DND-41 (cell line): ENCODE measurements around the gene UBAP2.

Experiments used
- ATAC-seq: fragments of 200-7000 bp; cut with Tn5 transposase; 3 replicates; pipeline ENCODE4 v1.9.1; 2021; ENCODE audit warnings: low read depth; ENCODE audit not compliant: insufficient read depth
- DNase-seq: peaks from one replicate; pipeline ENCODE4 v3.0.0-alpha.2; 2020
- H2AFZ ChIP-seq: 2 replicates; pipeline ENCODE4 v1.6.0; 2012; ENCODE audit warnings: low read depth, low read length
- H3K27ac ChIP-seq: 2 replicates; pipeline ENCODE4 v1.5.1; 2012; ENCODE audit warnings: low read length, inconsistent platforms
- H3K27me3 ChIP-seq: fragments of 200-600 bp; sonication (generic); 2 replicates; pipeline ENCODE4 v1.6.0; 2012; ENCODE audit warnings: low read length, mild to moderate bottlenecking, inconsistent platforms; ENCODE audit not compliant: insufficient read depth, poor library complexity
- H3K36me3 ChIP-seq: 2 replicates; pipeline ENCODE4 v1.5.1; 2012; ENCODE audit warnings: low read length, inconsistent platforms; ENCODE audit not compliant: insufficient read depth
- H3K4me1 ChIP-seq: 2 replicates; pipeline ENCODE4 v1.5.1; 2012; ENCODE audit warnings: mild to moderate bottlenecking, low read length; ENCODE audit not compliant: insufficient read depth
- H3K4me2 ChIP-seq: 2 replicates; pipeline ENCODE4 v1.6.0; 2012; ENCODE audit warnings: mild to moderate bottlenecking, moderate library complexity, low read length, inconsistent platforms; ENCODE audit not compliant: insufficient read depth
- H3K4me3 ChIP-seq, 2 experiments: fragments of 200-600 bp in 1 of 2; shearing (Covaris generic) in 1 of 2; 2 replicates each; pipeline ENCODE4 v1.5.1; 2012 to 2016; ENCODE audit warnings: inconsistent platforms in 2 of 2, low read length in 2 of 2, mild to moderate bottlenecking in 2 of 2, low read depth in 1 of 2, moderate library complexity in 1 of 2
- H3K79me2 ChIP-seq: 2 replicates; pipeline ENCODE4 v1.6.0; 2012; ENCODE audit warnings: low read length, inconsistent platforms; ENCODE audit not compliant: insufficient read depth
- H3K9ac ChIP-seq: 2 replicates; pipeline ENCODE4 v1.6.0; 2012; ENCODE audit warnings: low read depth, mild to moderate bottlenecking, inconsistent platforms, low read length, moderate library complexity
- H3K9me3 ChIP-seq: 2 replicates; pipeline ENCODE4 v1.5.1; 2012; ENCODE audit warnings: low read length, moderate library complexity, mild to moderate bottlenecking, inconsistent platforms; ENCODE audit not compliant: insufficient read depth, severe bottlenecking
- H4K20me1 ChIP-seq: 2 replicates; pipeline ENCODE4 v1.6.0; 2012; ENCODE audit warnings: low read length; ENCODE audit not compliant: insufficient read depth
- EZH2 ChIP-seq: IDR thresholded peaks from 3 replicates; pipeline ENCODE4 v1.6.1; 2012; ENCODE audit warnings: borderline replicate concordance, low read depth, mild to moderate bottlenecking, moderate library complexity, low read length, inconsistent platforms; ENCODE audit not compliant: severe bottlenecking
- TF ChIP-seq, protein P1 (sequence below): IDR thresholded peaks from 2 replicates; pipeline ENCODE4 v1.5.1; 2012; ENCODE audit warnings: borderline replicate concordance, low read length, moderate library complexity, mild to moderate bottlenecking; ENCODE audit not compliant: poor library complexity, severe bottlenecking; ENCODE audit errors: extremely low read depth

UBAP2 gene

DNA sequence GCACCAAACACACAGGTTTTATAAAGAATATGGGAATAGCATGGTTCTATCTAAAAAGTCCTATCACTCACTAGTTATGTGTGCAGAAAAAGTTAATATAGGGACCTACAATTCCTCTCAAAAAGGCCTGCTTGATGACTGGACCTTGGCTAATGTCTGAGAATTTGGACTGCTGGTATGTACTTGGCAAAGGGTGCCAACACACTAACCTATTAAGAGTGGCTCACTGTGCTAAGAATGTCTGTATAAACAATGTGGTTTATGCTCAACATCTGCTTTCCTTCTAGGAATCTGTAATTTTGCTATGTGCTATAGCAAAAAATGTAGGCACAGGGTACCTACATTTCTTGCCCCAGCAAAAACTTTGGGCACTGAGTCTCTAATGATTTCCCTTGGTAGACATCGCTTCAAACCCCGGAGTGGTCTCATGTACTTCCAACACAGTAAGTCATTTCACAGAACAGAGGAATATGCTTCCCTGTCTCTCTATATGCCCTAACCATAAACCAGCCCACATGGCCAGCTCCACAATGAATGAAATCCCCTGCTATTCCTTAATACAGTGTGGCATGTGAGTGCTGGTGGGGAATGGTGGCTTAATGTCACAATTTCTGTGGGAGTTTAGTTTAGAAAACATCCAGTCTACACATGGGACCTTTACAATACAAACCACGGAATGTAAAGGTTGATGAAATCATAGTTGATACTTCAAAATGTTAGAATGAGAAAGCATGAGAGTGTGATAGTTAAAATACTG, 101.7 kb downstream of the UBAP2 start:
- DNase-seq (no peak), ATAC-seq (no peak)
- Histone ChIP-seq H3K4me3 (no peak overlapping the region), H2AFZ (no peak overlapping the region), H3K27ac (no peak overlapping the region), H3K79me2 (no peaks in the 10 kb centered on the region), H3K4me2 (no peak overlapping the region), H3K27me3 (no peaks in the 10 kb centered on the region), H3K36me3 (peaks cover 79% of the 10 kb centered on the region), H3K4me1 (no peaks in the 10 kb centered on the region), H4K20me1 (no peaks in the 10 kb centered on the region), H3K9me3 (no peaks in the 10 kb centered on the region), H3K9ac (no peak overlapping the region)
- no peak for TF ChIP-seq EZH2
- TF ChIP-seq, protein P1, sequence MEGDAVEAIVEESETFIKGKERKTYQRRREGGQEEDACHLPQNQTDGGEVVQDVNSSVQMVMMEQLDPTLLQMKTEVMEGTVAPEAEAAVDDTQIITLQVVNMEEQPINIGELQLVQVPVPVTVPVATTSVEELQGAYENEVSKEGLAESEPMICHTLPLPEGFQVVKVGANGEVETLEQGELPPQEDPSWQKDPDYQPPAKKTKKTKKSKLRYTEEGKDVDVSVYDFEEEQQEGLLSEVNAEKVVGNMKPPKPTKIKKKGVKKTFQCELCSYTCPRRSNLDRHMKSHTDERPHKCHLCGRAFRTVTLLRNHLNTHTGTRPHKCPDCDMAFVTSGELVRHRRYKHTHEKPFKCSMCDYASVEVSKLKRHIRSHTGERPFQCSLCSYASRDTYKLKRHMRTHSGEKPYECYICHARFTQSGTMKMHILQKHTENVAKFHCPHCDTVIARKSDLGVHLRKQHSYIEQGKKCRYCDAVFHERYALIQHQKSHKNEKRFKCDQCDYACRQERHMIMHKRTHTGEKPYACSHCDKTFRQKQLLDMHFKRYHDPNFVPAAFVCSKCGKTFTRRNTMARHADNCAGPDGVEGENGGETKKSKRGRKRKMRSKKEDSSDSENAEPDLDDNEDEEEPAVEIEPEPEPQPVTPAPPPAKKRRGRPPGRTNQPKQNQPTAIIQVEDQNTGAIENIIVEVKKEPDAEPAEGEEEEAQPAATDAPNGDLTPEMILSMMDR: no peak

DNA sequence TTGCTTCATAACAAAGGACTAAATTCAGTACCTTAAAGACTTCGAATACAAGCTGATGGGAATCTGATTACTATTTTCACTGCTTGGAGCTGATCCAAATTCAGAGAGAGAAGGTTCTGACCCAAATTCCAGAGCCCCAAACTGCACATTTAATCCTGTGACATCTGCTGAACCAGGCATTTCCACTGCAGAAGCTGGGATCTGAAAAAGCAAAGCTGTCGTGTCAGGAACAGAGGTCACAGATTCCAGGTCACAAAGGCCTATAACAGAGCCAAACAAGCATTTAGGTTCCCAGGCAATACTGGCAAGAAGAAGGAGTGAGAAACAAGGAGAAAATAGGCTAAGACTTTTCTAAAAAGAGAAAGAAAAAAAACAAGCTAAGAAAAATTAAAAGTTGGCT, 105.3 kb downstream of the UBAP2 start:
- Histone ChIP-seq H3K9ac (no peak overlapping the region), H3K4me2 (no peak overlapping the region), H2AFZ (no peak overlapping the region), H3K27me3 (no peaks in the 10 kb centered on the region), H3K36me3 (peaks cover 77% of the 10 kb centered on the region), H3K9me3 (no peaks in the 10 kb centered on the region), H3K79me2 (no peaks in the 10 kb centered on the region), H3K4me1 (no peaks in the 10 kb centered on the region), H3K4me3 (no peak overlapping the region), H4K20me1 (no peaks in the 10 kb centered on the region), H3K27ac (no peak overlapping the region)
- DNase-seq (no peak), ATAC-seq (no peak)
- TF ChIP-seq, protein P1: no peak
- no peak for TF ChIP-seq EZH2

DNA sequence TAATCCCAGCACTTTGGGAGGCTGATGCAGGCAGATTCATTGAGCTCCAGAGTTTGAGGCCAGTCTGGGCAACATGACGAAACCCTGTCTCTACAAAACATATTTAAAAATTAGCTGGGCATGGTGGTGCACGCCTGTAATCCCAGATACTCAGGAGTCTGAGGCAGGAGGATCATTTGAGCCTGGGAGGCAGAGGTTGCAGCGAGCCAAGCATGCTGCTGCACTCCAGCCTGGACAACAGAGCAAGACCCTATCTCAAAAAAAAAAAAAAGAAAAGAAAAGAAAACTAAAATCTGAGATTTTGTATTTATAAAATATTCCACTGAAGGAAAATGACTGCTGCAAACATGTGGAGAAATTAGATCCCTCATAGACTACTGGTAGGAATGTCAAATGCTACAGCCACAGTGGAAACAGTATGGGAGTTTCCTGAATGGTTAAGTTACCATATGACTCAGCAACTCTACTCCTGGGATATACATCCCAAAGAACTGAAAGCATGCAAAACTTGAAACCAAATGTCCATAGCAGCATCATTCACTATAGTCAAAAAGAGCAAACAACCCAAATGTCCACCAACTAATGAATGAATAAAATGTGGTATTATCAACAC, 106.1 kb downstream of the UBAP2 start:
- H3K27me3 ChIP-seq: no peaks in the 10 kb centered on the region
- peaks cover 77% of the 10 kb centered on the region for H3K36me3 ChIP-seq
- H3K9me3 ChIP-seq: no peaks in the 10 kb centered on the region
- DNase-seq (no peak), ATAC-seq (no peak)
- TF ChIP-seq, protein P1: no peak
- no peak for TF ChIP-seq EZH2
- no peak overlapping the region for H3K9ac ChIP-seq
- H3K4me1 ChIP-seq: no peaks in the 10 kb centered on the region
- no peak overlapping the region for H3K4me3 ChIP-seq
- no peaks in the 10 kb centered on the region for H3K79me2 ChIP-seq
- H4K20me1 ChIP-seq: no peaks in the 10 kb centered on the region
- no peak overlapping the region for H3K4me2 ChIP-seq
- no peak overlapping the region for H3K27ac ChIP-seq
- no peak overlapping the region for H2AFZ ChIP-seq
